Panc1 (cell line): Measurements from ENCODE around the gene SPINK6. TPM values are rescaled to one million over a fixed set of nuclear protein-coding genes. Genes with fewer than 3 reads are reported as not detected.

Experiments used
- ATAC-seq: fragments of 200-7000 bp; cut with Tn5 transposase; 2 replicates; pipeline ENCODE4 v1.9.1; 2020; ENCODE audit warnings: mild to moderate bottlenecking, moderate library complexity
- BruUV-seq: library from RNA; stranded (reverse); fragments of 400-500 nt; replicated peaks from 2 replicates; lab custom pipeline; 2021; lab: Mats Ljungman, UMichigan
- CTCF ChIA-PET: fragments of 300-600 bp; sonication (Branson Sonifier 250); formaldehyde crosslinking; loops from one replicate; lab custom pipeline; 2022; ENCODE audit warnings: antibody characterized with exemption; lab: Charles Lee
- POLR2A ChIA-PET: fragments of 300-600 bp; sonication (Branson Sonifier 250); formaldehyde crosslinking; loops from one replicate; lab custom pipeline; 2022; ENCODE audit warnings: antibody characterized with exemption; lab: Charles Lee
- DNase-seq: peaks from one replicate; pipeline ENCODE4 v3.0.0-alpha.2; 2010; ENCODE audit warnings: low read depth, low spot score
- H3K27ac ChIP-seq: 2 replicates; pipeline ENCODE4 v1.5.1; 2011; ENCODE audit warnings: mild to moderate bottlenecking, low read length, inconsistent platforms
- H3K27me3 ChIP-seq: fragments of 200-500 bp; sonication (Bioruptor generic); 2 replicates; pipeline ENCODE4 v1.6.0; 2014; ENCODE audit warnings: low read length, inconsistent platforms; ENCODE audit not compliant: control insufficient read depth, insufficient read depth
- H3K36me3 ChIP-seq: fragments of 200-500 bp; sonication (Bioruptor generic); 2 replicates; pipeline ENCODE4 v1.5.1; 2014; ENCODE audit warnings: inconsistent platforms, mild to moderate bottlenecking, low read length, moderate library complexity; ENCODE audit not compliant: control insufficient read depth, insufficient read depth
- H3K4me1 ChIP-seq: 2 replicates; pipeline ENCODE4 v1.5.1; 2011; ENCODE audit warnings: inconsistent platforms, mild to moderate bottlenecking, low read length, moderate library complexity; ENCODE audit not compliant: control insufficient read depth, insufficient read depth
- H3K4me3 ChIP-seq, 2 experiments: 2 replicates each; pipeline ENCODE4 v1.5.1; 2011 to 2012; ENCODE audit warnings: low read depth in 2 of 2, low read length in 2 of 2, mild to moderate bottlenecking in 2 of 2, inconsistent platforms in 1 of 2, moderate library complexity in 1 of 2
- H3K9me3 ChIP-seq: fragments of 200-500 bp; sonication (Bioruptor generic); 2 replicates; pipeline ENCODE4 v1.5.1; 2014; ENCODE audit warnings: low read depth, mild to moderate bottlenecking, inconsistent platforms, low read length, moderate library complexity; ENCODE audit not compliant: control insufficient read depth, insufficient read depth
- POLR2AphosphoS5 ChIP-seq: IDR thresholded peaks from 2 replicates; pipeline ENCODE4 v1.6.1; 2012; ENCODE audit warnings: mild to moderate bottlenecking, low read depth, low read length, moderate library complexity
- SIN3A ChIP-seq: IDR thresholded peaks from 2 replicates; pipeline ENCODE4 v1.6.1; 2012; ENCODE audit warnings: low read depth, mild to moderate bottlenecking, low read length, moderate library complexity, borderline replicate concordance; ENCODE audit not compliant: insufficient read depth
- TCF7L2 ChIP-seq: IDR thresholded peaks from 2 replicates; pipeline ENCODE4 v1.6.1; 2011; ENCODE audit warnings: mild to moderate bottlenecking, low read depth, low read length, inconsistent platforms
- in situ Hi-C: cut with HindIII; loops from 2 replicates; pipeline ENCODE4 v1.10.0; 2016; ENCODE audit warnings: low sequenced_read_pairs, low pct_unique_long_range_greater_than_20kb
- intact Hi-C: fragments of 100-400 bp; cut with micrococcal nuclease; formaldehyde crosslinking; loops from one replicate; pipeline ENCODE4 v1.10.0; 2022; ENCODE audit not compliant: unreplicated experiment
- total RNA-seq: library from RNA; stranded (reverse); gene quantifications from one replicate; pipeline ENCODE4 v1.2.1, GENCODE V29; 2021; ENCODE audit not compliant: unreplicated experiment
- TF ChIP-seq, protein P1 (sequence below), 2 experiments: IDR thresholded peaks; 2 replicates each; pipeline ENCODE4 v1.6.1; 2011 to 2012; ENCODE audit warnings: low read depth in 2 of 2, control low read depth in 1 of 2, low read length in 1 of 2, mild to moderate bottlenecking in 1 of 2, moderate library complexity in 1 of 2; ENCODE audit not compliant: insufficient read depth in 1 of 2
- TF ChIP-seq, protein P2 (sequence below): fragments of 450-650 bp; IDR thresholded peaks from 2 replicates; pipeline ENCODE4 v1.5.1; 2017; ENCODE audit warnings: mild to moderate bottlenecking

The SPINK6 gene
- total RNA-seq, 1 experiment from 2014 or later = not detected

DNA sequence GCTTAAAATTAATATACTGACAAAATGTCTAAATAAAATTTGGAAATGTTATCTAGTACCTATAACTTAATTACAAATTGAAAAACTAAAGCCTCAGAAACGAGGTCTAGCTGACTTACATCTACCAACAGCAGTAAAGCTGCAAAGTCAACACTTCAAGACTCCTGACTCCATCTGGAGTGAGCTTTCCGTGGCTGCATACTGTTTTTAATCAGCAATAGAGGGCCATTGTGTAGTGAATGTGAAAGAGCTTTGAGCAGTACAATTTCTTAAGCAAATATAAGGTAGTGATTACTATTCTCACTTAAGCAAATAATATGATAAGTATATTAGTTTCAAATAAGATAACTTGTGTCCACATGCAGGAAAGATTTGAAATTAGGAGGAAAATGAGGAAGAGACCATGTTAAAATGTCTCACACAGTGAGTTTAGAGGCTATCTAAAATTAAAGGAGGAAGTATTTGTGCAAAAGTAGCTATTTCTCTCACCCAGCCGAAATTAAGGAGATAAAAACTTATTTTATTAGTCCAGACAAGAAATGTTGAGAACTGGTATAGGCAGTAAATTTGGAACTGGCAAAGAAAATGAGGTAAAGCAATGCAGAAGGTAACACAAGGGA, 6.4 kb downstream of the SPINK6 start:
- BruUV-seq = no TSS peak
- Histone ChIP-seq H3K9me3 (no peaks in the 10 kb centered on the region), H3K36me3 (no peaks in the 10 kb centered on the region; the same call in 1 of the 2 replicates), H3K4me1 (no peaks in the 10 kb centered on the region), H3K27ac (no peak overlapping the region), H3K4me3 (no peak overlapping the region), H3K27me3 (no peaks in the 10 kb centered on the region)
- intact Hi-C loops = no loop called here
- DNase-seq (no peak), ATAC-seq (no peak)
- ChIA-PET CTCF (no interaction called here), POLR2A (no interaction called here)
- TF ChIP-seq POLR2AphosphoS5 = no peak
- no peak for TF ChIP-seq TCF7L2
- TF ChIP-seq, protein P1, sequence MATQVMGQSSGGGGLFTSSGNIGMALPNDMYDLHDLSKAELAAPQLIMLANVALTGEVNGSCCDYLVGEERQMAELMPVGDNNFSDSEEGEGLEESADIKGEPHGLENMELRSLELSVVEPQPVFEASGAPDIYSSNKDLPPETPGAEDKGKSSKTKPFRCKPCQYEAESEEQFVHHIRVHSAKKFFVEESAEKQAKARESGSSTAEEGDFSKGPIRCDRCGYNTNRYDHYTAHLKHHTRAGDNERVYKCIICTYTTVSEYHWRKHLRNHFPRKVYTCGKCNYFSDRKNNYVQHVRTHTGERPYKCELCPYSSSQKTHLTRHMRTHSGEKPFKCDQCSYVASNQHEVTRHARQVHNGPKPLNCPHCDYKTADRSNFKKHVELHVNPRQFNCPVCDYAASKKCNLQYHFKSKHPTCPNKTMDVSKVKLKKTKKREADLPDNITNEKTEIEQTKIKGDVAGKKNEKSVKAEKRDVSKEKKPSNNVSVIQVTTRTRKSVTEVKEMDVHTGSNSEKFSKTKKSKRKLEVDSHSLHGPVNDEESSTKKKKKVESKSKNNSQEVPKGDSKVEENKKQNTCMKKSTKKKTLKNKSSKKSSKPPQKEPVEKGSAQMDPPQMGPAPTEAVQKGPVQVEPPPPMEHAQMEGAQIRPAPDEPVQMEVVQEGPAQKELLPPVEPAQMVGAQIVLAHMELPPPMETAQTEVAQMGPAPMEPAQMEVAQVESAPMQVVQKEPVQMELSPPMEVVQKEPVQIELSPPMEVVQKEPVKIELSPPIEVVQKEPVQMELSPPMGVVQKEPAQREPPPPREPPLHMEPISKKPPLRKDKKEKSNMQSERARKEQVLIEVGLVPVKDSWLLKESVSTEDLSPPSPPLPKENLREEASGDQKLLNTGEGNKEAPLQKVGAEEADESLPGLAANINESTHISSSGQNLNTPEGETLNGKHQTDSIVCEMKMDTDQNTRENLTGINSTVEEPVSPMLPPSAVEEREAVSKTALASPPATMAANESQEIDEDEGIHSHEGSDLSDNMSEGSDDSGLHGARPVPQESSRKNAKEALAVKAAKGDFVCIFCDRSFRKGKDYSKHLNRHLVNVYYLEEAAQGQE (IDR thresholded peaks at IDR 0.05; ENCODE audit: insufficient read depth in 1 of 2, low read depth in 2 of 2, low read length in 1 of 2) = no peak
- TF ChIP-seq, protein P2, sequence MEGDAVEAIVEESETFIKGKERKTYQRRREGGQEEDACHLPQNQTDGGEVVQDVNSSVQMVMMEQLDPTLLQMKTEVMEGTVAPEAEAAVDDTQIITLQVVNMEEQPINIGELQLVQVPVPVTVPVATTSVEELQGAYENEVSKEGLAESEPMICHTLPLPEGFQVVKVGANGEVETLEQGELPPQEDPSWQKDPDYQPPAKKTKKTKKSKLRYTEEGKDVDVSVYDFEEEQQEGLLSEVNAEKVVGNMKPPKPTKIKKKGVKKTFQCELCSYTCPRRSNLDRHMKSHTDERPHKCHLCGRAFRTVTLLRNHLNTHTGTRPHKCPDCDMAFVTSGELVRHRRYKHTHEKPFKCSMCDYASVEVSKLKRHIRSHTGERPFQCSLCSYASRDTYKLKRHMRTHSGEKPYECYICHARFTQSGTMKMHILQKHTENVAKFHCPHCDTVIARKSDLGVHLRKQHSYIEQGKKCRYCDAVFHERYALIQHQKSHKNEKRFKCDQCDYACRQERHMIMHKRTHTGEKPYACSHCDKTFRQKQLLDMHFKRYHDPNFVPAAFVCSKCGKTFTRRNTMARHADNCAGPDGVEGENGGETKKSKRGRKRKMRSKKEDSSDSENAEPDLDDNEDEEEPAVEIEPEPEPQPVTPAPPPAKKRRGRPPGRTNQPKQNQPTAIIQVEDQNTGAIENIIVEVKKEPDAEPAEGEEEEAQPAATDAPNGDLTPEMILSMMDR = no peak
- no peak for TF ChIP-seq SIN3A
- in situ Hi-C loops = no loop called here

DNA sequence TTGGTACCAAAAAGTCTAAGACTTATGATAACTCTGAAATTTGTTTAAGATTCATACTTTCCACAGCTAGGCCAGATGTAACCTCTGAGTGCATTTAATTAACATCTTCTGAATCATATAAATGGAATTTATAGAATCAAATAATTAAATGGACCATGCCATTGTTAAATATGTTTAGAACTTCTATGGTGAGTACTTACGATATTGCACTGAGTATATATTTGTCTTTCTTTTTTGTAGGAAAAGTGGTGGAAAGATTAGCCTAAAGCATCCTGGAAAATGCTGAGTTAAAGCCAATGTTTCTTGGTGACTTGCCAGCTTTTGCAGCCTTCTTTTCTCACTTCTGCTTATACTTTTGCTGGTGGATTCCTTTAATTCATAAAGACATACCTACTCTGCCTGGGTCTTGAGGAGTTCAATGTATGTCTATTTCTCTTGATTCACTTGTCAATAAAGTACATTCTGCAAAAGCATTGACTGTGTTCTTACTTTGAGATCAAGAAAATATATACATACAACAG, 11.9 kb downstream of the SPINK6 start:
- DNase-seq (no peak), ATAC-seq (no peak)
- in situ Hi-C loops = no loop called here
- intact Hi-C loops = no loop called here
- TF ChIP-seq, protein P2 = no peak
- TF ChIP-seq TCF7L2 = no peak
- TF ChIP-seq POLR2AphosphoS5 = no peak
- TF ChIP-seq SIN3A = no peak
- no TSS peak for BruUV-seq
- Histone ChIP-seq H3K36me3 (no peaks in the 10 kb centered on the region), H3K27me3 (no peaks in the 10 kb centered on the region), H3K4me1 (no peaks in the 10 kb centered on the region), H3K4me3 (no peak overlapping the region), H3K9me3 (no peaks in the 10 kb centered on the region), H3K27ac (no peak overlapping the region)
- POLR2A ChIA-PET = no interaction called here
- CTCF ChIA-PET = no interaction called here
